GM23338 (cell line): Measurements from ENCODE around the gene FAM83B. TPM values are rescaled to one million over a fixed set of nuclear protein-coding genes. Genes with fewer than 3 reads are reported as not detected.

Source experiments
- ATAC-seq: fragments of 200-7000 bp; cut with Tn5 transposase; 3 replicates; pipeline ENCODE4 v1.9.1; 2020
- DNase-seq: peaks from one replicate; pipeline ENCODE4 v3.0.0-alpha.2; 2015; ENCODE audit warnings: low spot score
- H2AFZ ChIP-seq: fragments of 200-600 bp; sonication (generic); 2 replicates; pipeline ENCODE4 v1.8.0; 2016; ENCODE audit warnings: antibody characterized with exemption, mild to moderate bottlenecking, moderate library complexity
- H3F3A ChIP-seq: fragments of 200-600 bp; sonication (generic); replicated peaks from 2 replicates; pipeline ENCODE4 v1.8.0; 2017; ENCODE audit warnings: antibody characterized with exemption, mixed run types, low read depth
- H3K27ac ChIP-seq: fragments of 200-600 bp; sonication (generic); 2 replicates; pipeline ENCODE4 v1.6.1; 2016; ENCODE audit warnings: low read depth
- H3K27me3 ChIP-seq: fragments of 200-600 bp; sonication (generic); 2 replicates; pipeline ENCODE4 v1.8.0; 2016; ENCODE audit warnings: mild to moderate bottlenecking, mixed run types, moderate library complexity; ENCODE audit not compliant: insufficient read depth
- H3K36me3 ChIP-seq: fragments of 200-600 bp; sonication (generic); 2 replicates; pipeline ENCODE4 v1.8.0; 2016; ENCODE audit warnings: mild to moderate bottlenecking; ENCODE audit not compliant: insufficient read depth
- H3K4me1 ChIP-seq: fragments of 200-600 bp; sonication (generic); 2 replicates; pipeline ENCODE4 v1.8.0; 2016; ENCODE audit warnings: mild to moderate bottlenecking, moderate library complexity; ENCODE audit not compliant: insufficient read depth
- H3K4me2 ChIP-seq: fragments of 200-600 bp; sonication (generic); 2 replicates; pipeline ENCODE4 v1.7.1; 2017; ENCODE audit warnings: mixed run types
- H3K4me3 ChIP-seq: fragments of 200-600 bp; sonication (generic); 2 replicates; pipeline ENCODE4 v1.6.1; 2016; ENCODE audit warnings: mixed run types
- H3K79me2 ChIP-seq: fragments of 200-600 bp; sonication (generic); replicated peaks from 2 replicates; pipeline ENCODE4 v1.8.0; 2017; ENCODE audit warnings: mild to moderate bottlenecking; ENCODE audit not compliant: insufficient read depth
- H3K9me2 ChIP-seq: fragments of 200-600 bp; sonication (generic); 2 replicates; pipeline ENCODE4 v1.8.0; 2017; ENCODE audit not compliant: insufficient read depth
- H4K20me1 ChIP-seq: fragments of 200-600 bp; sonication (generic); replicated peaks from 2 replicates; pipeline ENCODE4 v1.8.0; 2017; ENCODE audit warnings: mild to moderate bottlenecking; ENCODE audit not compliant: insufficient read depth
- H3K27ac Mint-ChIP-seq: 2 replicates; pipeline ENCODE4 v1.8.0; 2020; ENCODE audit warnings: inconsistent platforms, mild to moderate bottlenecking, moderate library complexity, mixed read lengths
- H3K27me3 Mint-ChIP-seq: 3 replicates; pipeline ENCODE4 v1.8.0; 2022; ENCODE audit warnings: low read depth, mild to moderate bottlenecking, moderate library complexity, mixed read lengths, inconsistent platforms; ENCODE audit not compliant: insufficient read depth, poor library complexity
- H3K36me3 Mint-ChIP-seq: 3 replicates; pipeline ENCODE4 v1.8.0; 2021; ENCODE audit warnings: low read depth, mild to moderate bottlenecking, inconsistent platforms, moderate library complexity, mixed read lengths
- H3K4me1 Mint-ChIP-seq: 3 replicates; pipeline ENCODE4 v1.8.0; 2020; ENCODE audit warnings: mild to moderate bottlenecking, inconsistent platforms, mixed read lengths
- H3K4me3 Mint-ChIP-seq: 3 replicates; pipeline ENCODE4 v1.8.0; 2021; ENCODE audit warnings: moderate library complexity, mild to moderate bottlenecking, inconsistent platforms, mixed read lengths
- H3K9me3 Mint-ChIP-seq: 3 replicates; pipeline ENCODE4 v1.8.0; 2020; ENCODE audit warnings: moderate library complexity, mild to moderate bottlenecking, inconsistent platforms, mixed read lengths
- CREB1 ChIP-seq: fragments of 250-450 bp; sonication (Bioruptor Pico); IDR thresholded peaks from 2 replicates; pipeline ENCODE4 v1.5.0; 2020; ENCODE audit warnings: low read depth, mild to moderate bottlenecking, moderate library complexity
- EZH2 ChIP-seq: fragments of 200-600 bp; sonication (generic); IDR thresholded peaks from one replicate; pipeline ENCODE4 v1.8.0; 2017; ENCODE audit warnings: antibody characterized with exemption, mild to moderate bottlenecking, low read depth; ENCODE audit not compliant: unreplicated experiment
- EZH2phosphoT487 ChIP-seq: fragments of 200-600 bp; sonication (generic); IDR thresholded peaks from one replicate; pipeline ENCODE4 v1.8.1; 2018; ENCODE audit warnings: antibody characterized with exemption; ENCODE audit not compliant: unreplicated experiment
- JUNB ChIP-seq: IDR thresholded peaks from one replicate; pipeline ENCODE4 v1.6.1; 2016; ENCODE audit warnings: antibody characterized with exemption; ENCODE audit not compliant: unreplicated experiment
- NANOG ChIP-seq: IDR thresholded peaks from 2 replicates; pipeline ENCODE4 v1.6.1; 2016; ENCODE audit warnings: antibody characterized with exemption, borderline replicate concordance
- POLR2AphosphoS5 ChIP-seq: IDR thresholded peaks from 2 replicates; pipeline ENCODE4 v1.6.1; 2016; ENCODE audit warnings: antibody characterized with exemption, low read depth
- STAT1 ChIP-seq: IDR thresholded peaks from one replicate; pipeline ENCODE4 v1.6.1; 2016; ENCODE audit warnings: antibody characterized with exemption; ENCODE audit not compliant: unreplicated experiment
- ZNF114 ChIP-seq: fragments of 250-450 bp; sonication (Bioruptor Pico); IDR thresholded peaks from 2 replicates; pipeline ENCODE4 v1.5.0; 2020; ENCODE audit warnings: mild to moderate bottlenecking, moderate library complexity
- ZNF331 ChIP-seq: fragments of 250-450 bp; sonication (Bioruptor Pico); IDR thresholded peaks from 2 replicates; pipeline ENCODE4 v1.5.0; 2020; ENCODE audit warnings: low read depth, mild to moderate bottlenecking, moderate library complexity
- polyA plus RNA-seq: library from polyadenylated mRNA; unstranded; fragments of >200 nt; fragmentation: Nextera tagmentation; extraction: Ambion mirVana; gene quantifications from 2 replicates; pipeline ENCODE4 v1.2.1, GENCODE V29; 2016
- total RNA-seq: library from RNA; depleted of rRNA; stranded (reverse); fragments of >200 nt; shearing (Covaris generic); gene quantifications from 2 replicates; pipeline ENCODE4 v1.2.3, GENCODE V29; 2014
- TF ChIP-seq, protein P1 (sequence below), 2 experiments: fragments of 200-600 bp in 1 of 2; sonication (generic) in 1 of 2; conservative IDR thresholded peaks; 2 replicates each; pipeline versions ENCODE4 v1.5.1 to v1.6.1; 2016 to 2017; ENCODE audit warnings: antibody characterized with exemption in 2 of 2, low read depth in 2 of 2, mild to moderate bottlenecking in 2 of 2, moderate library complexity in 1 of 2
- TF ChIP-seq, protein P2 (sequence below): IDR thresholded peaks from 2 replicates; pipeline ENCODE4 v1.6.1; 2016; ENCODE audit warnings: antibody characterized with exemption
- TF ChIP-seq, protein P3 (sequence below): fragments of 250-450 bp; sonication (Bioruptor Pico); IDR thresholded peaks from 2 replicates; pipeline ENCODE4 v1.5.0; 2020; ENCODE audit warnings: mild to moderate bottlenecking, moderate library complexity
- TF ChIP-seq, protein P4 (sequence below): IDR thresholded peaks from one replicate; pipeline ENCODE4 v1.6.1; 2018; ENCODE audit warnings: antibody characterized with exemption; ENCODE audit not compliant: unreplicated experiment

Gene FAM83B
- total and polyA plus RNA-seq, 2 experiments from 2014 or later: 1.4 to 7.7 TPM

DNA sequence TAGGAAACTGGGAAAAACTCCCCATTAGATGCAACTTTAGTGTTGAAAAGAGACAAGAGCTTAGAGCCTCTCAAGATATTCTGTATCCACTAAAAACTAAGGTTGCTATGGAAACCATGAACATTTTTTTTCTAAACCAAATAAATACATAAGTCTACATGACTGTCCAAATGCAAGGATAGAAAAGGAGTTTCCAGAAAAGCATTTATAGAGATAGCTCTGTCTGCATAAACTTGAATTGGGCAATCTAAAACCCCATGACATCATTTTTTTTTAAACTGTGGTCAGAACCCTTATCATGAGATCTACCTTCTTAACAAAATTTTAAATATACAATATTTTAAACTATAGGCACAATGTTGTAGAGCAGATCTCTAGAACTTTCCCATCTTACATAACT lies 36.4 kb upstream of the FAM83B start:
- Mint-ChIP-seq H3K9me3 (0 out of 3 replicates have a peak, but pooled peaks cover 3% of the 10 kb centered on the region), H3K36me3 (no peaks in the 10 kb centered on the region), H3K4me3 (no peak overlapping the region), H3K4me1 (peaks cover 2% of the 10 kb centered on the region; the same call in 2 of the 3 replicates), H3K27ac (no peak overlapping the region), H3K27me3 (no peaks in the 10 kb centered on the region)
- no peak for DNase-seq
- TF ChIP-seq, protein P1, sequence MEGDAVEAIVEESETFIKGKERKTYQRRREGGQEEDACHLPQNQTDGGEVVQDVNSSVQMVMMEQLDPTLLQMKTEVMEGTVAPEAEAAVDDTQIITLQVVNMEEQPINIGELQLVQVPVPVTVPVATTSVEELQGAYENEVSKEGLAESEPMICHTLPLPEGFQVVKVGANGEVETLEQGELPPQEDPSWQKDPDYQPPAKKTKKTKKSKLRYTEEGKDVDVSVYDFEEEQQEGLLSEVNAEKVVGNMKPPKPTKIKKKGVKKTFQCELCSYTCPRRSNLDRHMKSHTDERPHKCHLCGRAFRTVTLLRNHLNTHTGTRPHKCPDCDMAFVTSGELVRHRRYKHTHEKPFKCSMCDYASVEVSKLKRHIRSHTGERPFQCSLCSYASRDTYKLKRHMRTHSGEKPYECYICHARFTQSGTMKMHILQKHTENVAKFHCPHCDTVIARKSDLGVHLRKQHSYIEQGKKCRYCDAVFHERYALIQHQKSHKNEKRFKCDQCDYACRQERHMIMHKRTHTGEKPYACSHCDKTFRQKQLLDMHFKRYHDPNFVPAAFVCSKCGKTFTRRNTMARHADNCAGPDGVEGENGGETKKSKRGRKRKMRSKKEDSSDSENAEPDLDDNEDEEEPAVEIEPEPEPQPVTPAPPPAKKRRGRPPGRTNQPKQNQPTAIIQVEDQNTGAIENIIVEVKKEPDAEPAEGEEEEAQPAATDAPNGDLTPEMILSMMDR (conservative IDR thresholded peaks at IDR 0.05; ENCODE audit: low read depth in 2 of 2): no peak
- TF ChIP-seq EZH2 (no peak), JUNB (no peak), EZH2phosphoT487 (no peak), ZNF114 (CRISPR knock-in tag) (no peak), POLR2AphosphoS5 (no peak), ZNF331 (CRISPR knock-in tag) (no peak), CREB1 (no peak), STAT1 (no peak), NANOG (no peak)
- TF ChIP-seq, protein P2, sequence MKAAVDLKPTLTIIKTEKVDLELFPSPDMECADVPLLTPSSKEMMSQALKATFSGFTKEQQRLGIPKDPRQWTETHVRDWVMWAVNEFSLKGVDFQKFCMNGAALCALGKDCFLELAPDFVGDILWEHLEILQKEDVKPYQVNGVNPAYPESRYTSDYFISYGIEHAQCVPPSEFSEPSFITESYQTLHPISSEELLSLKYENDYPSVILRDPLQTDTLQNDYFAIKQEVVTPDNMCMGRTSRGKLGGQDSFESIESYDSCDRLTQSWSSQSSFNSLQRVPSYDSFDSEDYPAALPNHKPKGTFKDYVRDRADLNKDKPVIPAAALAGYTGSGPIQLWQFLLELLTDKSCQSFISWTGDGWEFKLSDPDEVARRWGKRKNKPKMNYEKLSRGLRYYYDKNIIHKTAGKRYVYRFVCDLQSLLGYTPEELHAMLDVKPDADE: no peak
- TF ChIP-seq, protein P3, sequence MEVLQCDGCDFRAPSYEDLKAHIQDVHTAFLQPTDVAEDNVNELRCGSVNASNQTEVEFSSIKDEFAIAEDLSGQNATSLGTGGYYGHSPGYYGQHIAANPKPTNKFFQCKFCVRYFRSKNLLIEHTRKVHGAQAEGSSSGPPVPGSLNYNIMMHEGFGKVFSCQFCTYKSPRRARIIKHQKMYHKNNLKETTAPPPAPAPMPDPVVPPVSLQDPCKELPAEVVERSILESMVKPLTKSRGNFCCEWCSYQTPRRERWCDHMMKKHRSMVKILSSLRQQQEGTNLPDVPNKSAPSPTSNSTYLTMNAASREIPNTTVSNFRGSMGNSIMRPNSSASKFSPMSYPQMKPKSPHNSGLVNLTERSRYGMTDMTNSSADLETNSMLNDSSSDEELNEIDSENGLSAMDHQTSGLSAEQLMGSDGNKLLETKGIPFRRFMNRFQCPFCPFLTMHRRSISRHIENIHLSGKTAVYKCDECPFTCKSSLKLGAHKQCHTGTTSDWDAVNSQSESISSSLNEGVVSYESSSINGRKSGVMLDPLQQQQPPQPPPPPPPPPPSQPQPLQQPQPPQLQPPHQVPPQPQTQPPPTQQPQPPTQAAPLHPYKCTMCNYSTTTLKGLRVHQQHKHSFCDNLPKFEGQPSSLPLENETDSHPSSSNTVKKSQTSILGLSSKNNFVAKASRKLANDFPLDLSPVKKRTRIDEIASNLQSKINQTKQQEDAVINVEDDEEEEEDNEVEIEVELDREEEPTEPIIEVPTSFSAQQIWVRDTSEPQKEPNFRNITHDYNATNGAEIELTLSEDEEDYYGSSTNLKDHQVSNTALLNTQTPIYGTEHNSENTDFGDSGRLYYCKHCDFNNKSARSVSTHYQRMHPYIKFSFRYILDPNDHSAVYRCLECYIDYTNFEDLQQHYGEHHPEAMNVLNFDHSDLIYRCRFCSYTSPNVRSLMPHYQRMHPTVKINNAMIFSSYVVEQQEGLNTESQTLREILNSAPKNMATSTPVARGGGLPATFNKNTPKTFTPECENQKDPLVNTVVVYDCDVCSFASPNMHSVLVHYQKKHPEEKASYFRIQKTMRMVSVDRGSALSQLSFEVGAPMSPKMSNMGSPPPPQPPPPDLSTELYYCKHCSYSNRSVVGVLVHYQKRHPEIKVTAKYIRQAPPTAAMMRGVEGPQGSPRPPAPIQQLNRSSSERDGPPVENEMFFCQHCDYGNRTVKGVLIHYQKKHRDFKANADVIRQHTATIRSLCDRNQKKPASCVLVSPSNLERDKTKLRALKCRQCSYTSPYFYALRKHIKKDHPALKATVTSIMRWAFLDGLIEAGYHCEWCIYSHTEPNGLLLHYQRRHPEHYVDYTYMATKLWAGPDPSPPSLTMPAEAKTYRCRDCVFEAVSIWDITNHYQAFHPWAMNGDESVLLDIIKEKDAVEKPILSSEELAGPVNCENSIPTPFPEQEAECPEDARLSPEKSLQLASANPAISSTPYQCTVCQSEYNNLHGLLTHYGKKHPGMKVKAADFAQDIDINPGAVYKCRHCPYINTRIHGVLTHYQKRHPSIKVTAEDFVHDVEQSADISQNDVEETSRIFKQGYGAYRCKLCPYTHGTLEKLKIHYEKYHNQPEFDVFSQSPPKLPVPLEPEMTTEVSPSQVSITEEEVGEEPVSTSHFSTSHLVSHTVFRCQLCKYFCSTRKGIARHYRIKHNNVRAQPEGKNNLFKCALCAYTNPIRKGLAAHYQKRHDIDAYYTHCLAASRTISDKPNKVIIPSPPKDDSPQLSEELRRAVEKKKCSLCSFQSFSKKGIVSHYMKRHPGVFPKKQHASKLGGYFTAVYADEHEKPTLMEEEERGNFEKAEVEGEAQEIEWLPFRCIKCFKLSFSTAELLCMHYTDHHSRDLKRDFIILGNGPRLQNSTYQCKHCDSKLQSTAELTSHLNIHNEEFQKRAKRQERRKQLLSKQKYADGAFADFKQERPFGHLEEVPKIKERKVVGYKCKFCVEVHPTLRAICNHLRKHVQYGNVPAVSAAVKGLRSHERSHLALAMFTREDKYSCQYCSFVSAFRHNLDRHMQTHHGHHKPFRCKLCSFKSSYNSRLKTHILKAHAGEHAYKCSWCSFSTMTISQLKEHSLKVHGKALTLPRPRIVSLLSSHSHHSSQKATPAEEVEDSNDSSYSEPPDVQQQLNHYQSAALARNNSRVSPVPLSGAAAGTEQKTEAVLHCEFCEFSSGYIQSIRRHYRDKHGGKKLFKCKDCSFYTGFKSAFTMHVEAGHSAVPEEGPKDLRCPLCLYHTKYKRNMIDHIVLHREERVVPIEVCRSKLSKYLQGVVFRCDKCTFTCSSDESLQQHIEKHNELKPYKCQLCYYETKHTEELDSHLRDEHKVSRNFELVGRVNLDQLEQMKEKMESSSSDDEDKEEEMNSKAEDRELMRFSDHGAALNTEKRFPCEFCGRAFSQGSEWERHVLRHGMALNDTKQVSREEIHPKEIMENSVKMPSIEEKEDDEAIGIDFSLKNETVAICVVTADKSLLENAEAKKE: no peak
- TF ChIP-seq, protein P4, sequence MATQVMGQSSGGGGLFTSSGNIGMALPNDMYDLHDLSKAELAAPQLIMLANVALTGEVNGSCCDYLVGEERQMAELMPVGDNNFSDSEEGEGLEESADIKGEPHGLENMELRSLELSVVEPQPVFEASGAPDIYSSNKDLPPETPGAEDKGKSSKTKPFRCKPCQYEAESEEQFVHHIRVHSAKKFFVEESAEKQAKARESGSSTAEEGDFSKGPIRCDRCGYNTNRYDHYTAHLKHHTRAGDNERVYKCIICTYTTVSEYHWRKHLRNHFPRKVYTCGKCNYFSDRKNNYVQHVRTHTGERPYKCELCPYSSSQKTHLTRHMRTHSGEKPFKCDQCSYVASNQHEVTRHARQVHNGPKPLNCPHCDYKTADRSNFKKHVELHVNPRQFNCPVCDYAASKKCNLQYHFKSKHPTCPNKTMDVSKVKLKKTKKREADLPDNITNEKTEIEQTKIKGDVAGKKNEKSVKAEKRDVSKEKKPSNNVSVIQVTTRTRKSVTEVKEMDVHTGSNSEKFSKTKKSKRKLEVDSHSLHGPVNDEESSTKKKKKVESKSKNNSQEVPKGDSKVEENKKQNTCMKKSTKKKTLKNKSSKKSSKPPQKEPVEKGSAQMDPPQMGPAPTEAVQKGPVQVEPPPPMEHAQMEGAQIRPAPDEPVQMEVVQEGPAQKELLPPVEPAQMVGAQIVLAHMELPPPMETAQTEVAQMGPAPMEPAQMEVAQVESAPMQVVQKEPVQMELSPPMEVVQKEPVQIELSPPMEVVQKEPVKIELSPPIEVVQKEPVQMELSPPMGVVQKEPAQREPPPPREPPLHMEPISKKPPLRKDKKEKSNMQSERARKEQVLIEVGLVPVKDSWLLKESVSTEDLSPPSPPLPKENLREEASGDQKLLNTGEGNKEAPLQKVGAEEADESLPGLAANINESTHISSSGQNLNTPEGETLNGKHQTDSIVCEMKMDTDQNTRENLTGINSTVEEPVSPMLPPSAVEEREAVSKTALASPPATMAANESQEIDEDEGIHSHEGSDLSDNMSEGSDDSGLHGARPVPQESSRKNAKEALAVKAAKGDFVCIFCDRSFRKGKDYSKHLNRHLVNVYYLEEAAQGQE: no peak
- no peaks in the 10 kb centered on the region for H3K79me2 ChIP-seq
- no peak overlapping the region for H3K4me2 ChIP-seq
- no peak overlapping the region for H3K4me3 ChIP-seq
- H3F3A ChIP-seq: no peaks in the 10 kb centered on the region
- H3K9me2 ChIP-seq: peaks cover 2% of the 10 kb centered on the region; the same call in 1 of the 2 replicates
- ATAC-seq: no peak
- H3K4me1 ChIP-seq: no peaks in the 10 kb centered on the region; the same call in none of the 2 replicates
- no peaks in the 10 kb centered on the region for H4K20me1 ChIP-seq
- no peaks in the 10 kb centered on the region for H3K36me3 ChIP-seq
- no peaks in the 10 kb centered on the region for H3K27me3 ChIP-seq
- H3K27ac ChIP-seq: no peak overlapping the region
- H2AFZ ChIP-seq: no peak overlapping the region
